Bladder microvascular endothelial cell (primary cell): ENCODE results near the gene RBBP4. TPM values are rescaled to one million over a fixed set of nuclear protein-coding genes. Genes with fewer than 3 reads are reported as not detected.

Experiments
- total RNA-seq: library from RNA; depleted of rRNA; stranded (reverse); fragments of >200 nt; gene quantifications from 2 replicates; pipeline ENCODE4 v1.2.3, GENCODE V29; 2014

Gene RBBP4
- 87.1 and 216 TPM in 2 replicates for total RNA-seq

DNA sequence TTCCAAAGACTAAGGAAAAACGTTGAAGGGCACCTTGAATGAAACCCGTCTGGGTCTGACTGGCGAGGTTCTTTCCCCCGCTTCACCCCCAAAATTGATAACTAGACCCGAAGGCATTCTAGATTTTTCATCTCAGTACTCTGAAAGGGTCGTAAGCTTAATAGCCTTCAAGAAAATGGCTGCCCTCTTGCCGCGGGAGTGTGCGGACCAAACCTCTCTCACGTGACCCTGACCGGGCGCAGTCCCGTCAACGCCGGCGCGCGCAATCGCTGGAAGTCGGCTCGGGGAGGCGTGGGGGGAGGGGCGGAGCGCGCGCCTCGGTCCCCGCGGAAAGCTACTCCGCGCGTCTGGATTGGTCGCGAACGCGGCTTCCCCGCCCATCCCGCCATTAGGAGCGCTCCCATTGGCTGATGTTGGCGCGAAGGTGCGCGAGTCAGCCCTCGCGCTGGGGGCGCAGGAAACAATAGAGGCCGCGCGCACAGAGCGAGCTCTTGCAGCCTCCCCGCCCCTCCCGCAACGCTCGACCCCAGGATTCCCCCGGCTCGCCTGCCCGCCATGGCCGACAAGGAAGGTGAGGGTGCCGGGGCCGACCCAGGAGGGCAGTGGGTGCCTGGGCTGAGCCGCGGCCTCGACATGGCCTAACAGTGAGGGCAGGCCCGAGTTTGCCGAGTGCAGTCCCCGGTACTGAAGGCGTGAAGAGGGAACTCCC lies at the start of gene RBBP4:
Gene RBBP4, plus strand, starts transcription at position 457 of the 709 bp plus-strand sequence. Its CDS starts 99 bp downstream, at position 556.

DNA sequence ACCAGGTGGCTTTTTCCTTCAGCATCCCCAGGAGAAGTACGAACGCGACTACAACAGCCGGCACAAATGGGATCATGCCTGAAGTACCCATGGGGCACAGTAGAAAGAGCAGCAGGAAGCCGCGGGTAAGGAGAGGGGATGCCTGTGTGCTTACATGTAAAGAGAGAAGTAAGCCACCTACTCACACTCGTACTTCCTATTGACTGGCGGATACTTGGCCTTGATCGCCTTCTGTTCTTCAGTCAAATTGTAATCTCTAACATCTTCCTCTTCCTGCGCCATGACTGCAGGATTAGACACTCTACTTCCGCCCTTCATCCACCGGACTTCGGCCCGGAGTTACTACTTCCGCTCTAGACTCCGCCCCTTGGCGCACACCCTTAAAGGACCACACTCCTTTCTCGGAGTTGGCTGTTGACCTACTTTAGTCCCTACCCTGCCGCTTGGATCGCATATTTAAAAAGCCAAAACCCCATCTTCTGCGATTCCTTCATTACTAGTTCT lies 708 bp upstream of the RBBP4 start, which contains the start of gene ZBTB8OS:
Gene ZBTB8OS, minus strand, starts transcription at position 303 of the 504 bp plus-strand sequence. Its CDS starts 21 bp downstream, at position 282.

DNA sequence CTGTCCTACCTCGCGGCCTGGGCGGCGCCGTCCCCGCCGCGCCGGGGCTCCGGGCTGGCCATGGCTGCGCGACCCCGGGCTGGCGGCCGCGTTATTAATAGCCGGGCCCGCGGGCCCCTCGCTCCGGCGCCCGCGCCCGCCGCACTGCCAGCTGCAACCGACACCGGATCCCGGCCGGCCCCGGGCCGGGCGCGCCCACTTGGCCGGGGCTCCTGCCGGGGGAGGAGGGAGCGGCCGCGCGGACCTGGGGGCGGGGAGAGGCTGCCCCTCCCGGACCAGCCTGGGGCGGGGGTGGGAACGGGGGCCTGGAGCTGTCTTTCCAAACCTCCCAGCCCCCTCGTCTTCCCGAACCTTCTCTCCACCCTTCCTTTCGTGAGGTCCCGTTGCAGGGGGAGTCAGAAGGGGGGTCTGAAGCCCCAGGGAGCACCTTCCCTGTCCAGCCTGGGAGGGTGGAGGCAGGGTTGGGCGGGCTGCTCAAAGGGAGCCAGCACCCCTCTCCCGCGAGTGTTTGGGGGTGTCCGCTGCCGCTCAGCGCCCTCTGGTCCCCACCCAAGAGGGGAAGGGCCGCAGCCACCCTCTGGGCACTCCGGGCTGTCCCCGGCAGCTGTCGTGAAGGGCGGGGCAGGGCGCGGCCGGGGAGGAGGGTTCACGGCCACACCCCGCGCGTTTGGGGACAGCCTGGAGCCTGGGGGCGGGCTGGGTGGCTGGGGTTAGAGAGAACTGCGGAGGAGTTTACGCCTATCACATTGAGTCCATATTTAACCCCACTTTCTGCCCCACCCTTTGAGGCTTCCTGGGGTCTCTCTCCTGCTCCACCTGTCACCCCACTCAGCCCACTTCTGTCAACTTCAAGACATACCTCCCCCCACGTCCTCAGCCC lies 51.8 kb downstream of the RBBP4 start, which contains the start of gene SYNC:
Gene SYNC, minus strand, starts transcription at position 172 of the 880 bp plus-strand sequence. Its CDS starts 110 bp downstream, at position 62.

Other genes starting within 250 kb of the RBBP4 start
- 0.06 TPM in 1 of 2 replicates, not detected in the other for gene ZBTB8B, start 186.1 kb upstream of the RBBP4 start, total RNA-seq
- gene ZBTB8A, start 111.8 kb upstream of the RBBP4 start, total RNA-seq: 4.7 and 10.1 TPM in 2 replicates
- 24.3 and 41.3 TPM in 2 replicates for gene ZBTB8OS, start 658 bp upstream of the RBBP4 start, total RNA-seq
- 13.0 and 22.1 TPM in 2 replicates for gene SYNC, start 51.6 kb downstream of the RBBP4 start, total RNA-seq
- gene YARS1, start 166.2 kb downstream of the RBBP4 start, total RNA-seq: 47.1 and 57.4 TPM in 2 replicates
- gene S100PBP, start 166.4 kb downstream of the RBBP4 start, total RNA-seq: 14.9 and 60.1 TPM in 2 replicates
- 0.81 and 2.7 TPM in 2 replicates for gene FNDC5, start 219.7 kb downstream of the RBBP4 start, total RNA-seq
- not detected in 2 replicates for gene HPCA, start 235.3 kb downstream of the RBBP4 start, total RNA-seq